Stimulated activated naive CD8-positive, alpha-beta T cell treated with anti-CD3 and anti-CD28 coated beads, Interleukin-15, amount 100 ng/mL, for 72 hours (primary cell): ENCODE data around the gene CDH6.

Experiments used
- ATAC-seq: fragments of 150-1000 bp; cut with Tn5 transposase; 2 replicates; pipeline ENCODE4 v1.10.0; 2021; ENCODE audit warnings: mild to moderate bottlenecking, moderate library complexity
- DNase-seq, 2 donors: peaks; one replicate each; pipeline ENCODE4 v3.0.0; 2021 to 2022
- H3K27ac Mint-ChIP-seq, 2 donors: one replicate each; pipeline ENCODE4 v1.8.0; 2022; ENCODE audit warnings: mild to moderate bottlenecking in 2 of 2, mixed read lengths in 2 of 2, moderate library complexity in 2 of 2
- H3K27me3 Mint-ChIP-seq: one replicate; pipeline ENCODE4 v1.8.0; 2022; ENCODE audit warnings: mixed read lengths
- H3K4me1 Mint-ChIP-seq: one replicate; pipeline ENCODE4 v1.8.0; 2022; ENCODE audit warnings: mild to moderate bottlenecking, mixed read lengths
- H3K4me3 Mint-ChIP-seq, 2 donors: one replicate each; pipeline ENCODE4 v1.8.0; 2022; ENCODE audit warnings: mild to moderate bottlenecking in 2 of 2, mixed read lengths in 2 of 2, moderate library complexity in 1 of 2
- H3K9me3 Mint-ChIP-seq, 2 donors: one replicate each; pipeline ENCODE4 v1.8.0; 2022; ENCODE audit warnings: mixed read lengths in 2 of 2

CDH6 gene

GRCh38 chr5:31186672-31187267 lies 6.7 kb upstream of the CDH6 start:
- Mint-ChIP-seq H3K4me3 (no peak overlapping the region), H3K9me3 (no peaks in the 10 kb centered on the region), H3K27ac (no peak overlapping the region), H3K4me1 (no peaks in the 10 kb centered on the region), H3K27me3 (peaks cover under 1% of the 10 kb centered on the region)
- DNase-seq (no peak), ATAC-seq (no peak)

- Mint-ChIP-seq H3K27me3 (peaks cover 9% of the 10 kb centered on the region), H3K9me3 (no peaks in the 10 kb centered on the region), H3K27ac (no peak overlapping the region), H3K4me1 (no peaks in the 10 kb centered on the region), H3K4me3 (no peak overlapping the region)
- ATAC-seq = no peak
- DNase-seq = no peak
Measured at GRCh38 chr5:31187591-31187990, 5.9 kb upstream of the CDH6 start.

- H3K9me3 Mint-ChIP-seq = peaks cover 0 to 5% of the 10 kb centered on the region in 2 donors
- H3K27ac Mint-ChIP-seq = no peak overlapping the region
- H3K4me3 Mint-ChIP-seq = no peak overlapping the region
- peaks cover 17% of the 10 kb centered on the region for H3K4me1 Mint-ChIP-seq
- ATAC-seq (no peak), DNase-seq (no peak)
- peaks cover 57% of the 10 kb centered on the region for H3K27me3 Mint-ChIP-seq
Measured at GRCh38 chr5:31192442-31192841, 1.0 kb upstream of the CDH6 start.

- no peak for DNase-seq
- peaks cover 0 to 5% of the 10 kb centered on the region in 2 donors for H3K9me3 Mint-ChIP-seq
- H3K27ac Mint-ChIP-seq = no peak overlapping the region
- H3K4me3 Mint-ChIP-seq = peak overlapping the region in 1 of 2 donors; percentile 11
- peaks cover 17% of the 10 kb centered on the region for H3K4me1 Mint-ChIP-seq
- peaks cover 61% of the 10 kb centered on the region for H3K27me3 Mint-ChIP-seq
- ATAC-seq = no peak
Measured at GRCh38 chr5:31193116-31193515, 370 bp upstream of the CDH6 start.

- no peak overlapping the region for H3K27ac Mint-ChIP-seq
- H3K4me1 Mint-ChIP-seq = peaks cover 17% of the 10 kb centered on the region
- ATAC-seq = no peak
- peaks cover 61% of the 10 kb centered on the region for H3K27me3 Mint-ChIP-seq
- H3K4me3 Mint-ChIP-seq = no peak overlapping the region
- no peak for DNase-seq
- H3K9me3 Mint-ChIP-seq = peaks cover 0 to 5% of the 10 kb centered on the region in 2 donors
Measured at GRCh38 chr5:31194468-31194813, 955 bp downstream of the CDH6 start.

- Mint-ChIP-seq H3K27ac (no peak overlapping the region), H3K9me3 (peaks cover 0 to 5% of the 10 kb centered on the region in 2 donors), H3K27me3 (peaks cover 61% of the 10 kb centered on the region), H3K4me1 (peaks cover 17% of the 10 kb centered on the region), H3K4me3 (peak overlapping the region in 1 of 2 donors; percentile 44)
- ATAC-seq (no peak), DNase-seq (no peak)
Measured at GRCh38 chr5:31194892-31195555, 1.5 kb downstream of the CDH6 start.

GRCh38 chr5:31196309-31196708 lies 2.8 kb downstream of the CDH6 start:
- no peak overlapping the region for H3K27ac Mint-ChIP-seq
- DNase-seq = no peak
- no peak overlapping the region for H3K4me3 Mint-ChIP-seq
- peaks cover 61% of the 10 kb centered on the region for H3K27me3 Mint-ChIP-seq
- H3K9me3 Mint-ChIP-seq = peaks cover 0 to 5% of the 10 kb centered on the region in 2 donors
- no peak for ATAC-seq
- H3K4me1 Mint-ChIP-seq = peaks cover 17% of the 10 kb centered on the region

- DNase-seq = no peak
- no peak for ATAC-seq
- H3K27me3 Mint-ChIP-seq = peaks cover 56% of the 10 kb centered on the region
- H3K4me3 Mint-ChIP-seq = no peak overlapping the region
- no peak overlapping the region for H3K27ac Mint-ChIP-seq
- H3K4me1 Mint-ChIP-seq = peaks cover 17% of the 10 kb centered on the region
- peaks cover 0 to 5% of the 10 kb centered on the region in 2 donors for H3K9me3 Mint-ChIP-seq
Measured at GRCh38 chr5:31197183-31197582, 3.7 kb downstream of the CDH6 start.

GRCh38 chr5:31204958-31205357 lies 11.5 kb downstream of the CDH6 start:
- Mint-ChIP-seq H3K27me3 (no peaks in the 10 kb centered on the region), H3K27ac (no peak overlapping the region), H3K9me3 (no peaks in the 10 kb centered on the region), H3K4me1 (no peaks in the 10 kb centered on the region), H3K4me3 (no peak overlapping the region)
- ATAC-seq (no peak), DNase-seq (no peak)

GRCh38 chr5:31208043-31208442 lies 14.6 kb downstream of the CDH6 start:
- Mint-ChIP-seq H3K4me3 (no peak overlapping the region), H3K27ac (no peak overlapping the region), H3K27me3 (no peaks in the 10 kb centered on the region), H3K4me1 (no peaks in the 10 kb centered on the region), H3K9me3 (no peaks in the 10 kb centered on the region)
- DNase-seq = no peak
- ATAC-seq = no peak

- no peaks in the 10 kb centered on the region for H3K9me3 Mint-ChIP-seq
- DNase-seq = no peak
- H3K27me3 Mint-ChIP-seq = no peaks in the 10 kb centered on the region
- H3K4me3 Mint-ChIP-seq = no peak overlapping the region
- no peak for ATAC-seq
- H3K4me1 Mint-ChIP-seq = no peaks in the 10 kb centered on the region
- no peak overlapping the region for H3K27ac Mint-ChIP-seq
Measured at GRCh38 chr5:31209334-31209733, 15.8 kb downstream of the CDH6 start.

GRCh38 chr5:31211098-31211497 lies 17.6 kb downstream of the CDH6 start:
- DNase-seq = no peak
- Mint-ChIP-seq H3K4me3 (no peak overlapping the region), H3K9me3 (no peaks in the 10 kb centered on the region), H3K4me1 (no peaks in the 10 kb centered on the region), H3K27me3 (no peaks in the 10 kb centered on the region), H3K27ac (no peak overlapping the region)
- no peak for ATAC-seq

- no peak overlapping the region for H3K4me3 Mint-ChIP-seq
- no peak overlapping the region for H3K27ac Mint-ChIP-seq
- DNase-seq (no peak), ATAC-seq (no peak)
- H3K9me3 Mint-ChIP-seq = no peaks in the 10 kb centered on the region
- H3K4me1 Mint-ChIP-seq = no peaks in the 10 kb centered on the region
- no peaks in the 10 kb centered on the region for H3K27me3 Mint-ChIP-seq
Measured at GRCh38 chr5:31213257-31213656, 19.8 kb downstream of the CDH6 start.

- Mint-ChIP-seq H3K4me3 (no peak overlapping the region), H3K27ac (no peak overlapping the region), H3K4me1 (no peaks in the 10 kb centered on the region), H3K9me3 (no peaks in the 10 kb centered on the region), H3K27me3 (no peaks in the 10 kb centered on the region)
- ATAC-seq (no peak), DNase-seq (no peak)
Measured at GRCh38 chr5:31213705-31214121, 20.2 kb downstream of the CDH6 start.

GRCh38 chr5:31214229-31214628 lies 20.7 kb downstream of the CDH6 start:
- no peak for DNase-seq
- H3K27me3 Mint-ChIP-seq = no peaks in the 10 kb centered on the region
- no peak overlapping the region for H3K4me3 Mint-ChIP-seq
- H3K27ac Mint-ChIP-seq = no peak overlapping the region
- peaks cover 0 to under 1% of the 10 kb centered on the region in 2 donors for H3K9me3 Mint-ChIP-seq
- ATAC-seq = no peak
- H3K4me1 Mint-ChIP-seq = no peaks in the 10 kb centered on the region

- Mint-ChIP-seq H3K4me3 (no peak overlapping the region), H3K4me1 (no peaks in the 10 kb centered on the region), H3K27me3 (no peaks in the 10 kb centered on the region), H3K9me3 (peaks cover 0 to 3% of the 10 kb centered on the region in 2 donors), H3K27ac (no peak overlapping the region)
- DNase-seq (no peak), ATAC-seq (no peak)
Measured at GRCh38 chr5:31215236-31215635, 21.8 kb downstream of the CDH6 start.

GRCh38 chr5:31217446-31217845 lies 24.0 kb downstream of the CDH6 start:
- Mint-ChIP-seq H3K27me3 (no peaks in the 10 kb centered on the region), H3K9me3 (peaks cover 0 to 3% of the 10 kb centered on the region in 2 donors), H3K27ac (no peak overlapping the region), H3K4me3 (no peak overlapping the region), H3K4me1 (no peaks in the 10 kb centered on the region)
- no peak for DNase-seq
- no peak for ATAC-seq
